ENCODE measurements around the gene RAPGEFL1.
"Not testable (repeated sequence)": the region's sequence is repeated elsewhere in the genome, so short reads cannot be mapped to it uniquely, and the experiment has no call there.

The RAPGEFL1 gene

GRCh38 chr17:40198576-40198975, 21.3 kb downstream of the RAPGEFL1 start:
- Histone ChIP-seq H3K4me2 (ENCODE audit: low read length) (no peak overlapping the region), H3K4me3 (ENCODE audit: low read length) (no peak overlapping the region), H2AK5ac (ENCODE audit: low read length) (no peak overlapping the region), H3K27ac (ENCODE audit: low read depth, low read length) (no peak overlapping the region), H3K36me3 (ENCODE audit: control insufficient read depth, insufficient read depth, low read length) (no peaks in the 10 kb centered on the region), H4K8ac (ENCODE audit: low read depth, low read length) (no peak overlapping the region), H3K18ac (ENCODE audit: low read length) (no peak overlapping the region), H3K23ac (ENCODE audit: low read length) (no peak overlapping the region), H3K56ac (ENCODE audit: low read length) (no peak overlapping the region), H3K9ac (ENCODE audit: low read length) (no peak overlapping the region), H3K4ac (ENCODE audit: low read depth, low read length) (no peak overlapping the region), H3K4me1 (ENCODE audit: control insufficient read depth, low read depth, low read length) (no peaks in the 10 kb centered on the region), H2BK5ac (ENCODE audit: low read length) (no peak overlapping the region), H3K79me2 (ENCODE audit: control insufficient read depth, insufficient read depth, low read length) (no peaks in the 10 kb centered on the region), H3K79me1 (ENCODE audit: low read length) (no peaks in the 10 kb centered on the region), H4K5ac (ENCODE audit: low read length) (no peak overlapping the region), H2BK120ac (ENCODE audit: low read depth, low read length) (no peak overlapping the region), H2BK15ac (replicated peaks; ENCODE audit: low read depth) (no peak overlapping the region), H3K27me3 (ENCODE audit: insufficient read depth, low read length, poor library complexity) (no peaks in the 10 kb centered on the region)
- DNase-seq: no peak
- no CpG with 5 or more reads among the region's 5 CpGs for WGBS (ENCODE audit: extremely low coverage, insufficient coverage, low lambda C conversion rate)

- no peak overlapping the region for H3K18ac ChIP-seq (ENCODE audit: low read length)
- H3K4me1 ChIP-seq (ENCODE audit: control insufficient read depth, low read depth, low read length): no peaks in the 10 kb centered on the region
- no CpG with 5 or more reads among the region's 4 CpGs for WGBS (ENCODE audit: extremely low coverage, insufficient coverage, low lambda C conversion rate)
- no peak overlapping the region for H3K56ac ChIP-seq (ENCODE audit: low read length)
- H3K4me2 ChIP-seq (ENCODE audit: low read length): no peak overlapping the region
- H2BK5ac ChIP-seq (ENCODE audit: low read length): no peak overlapping the region
- H3K27me3 ChIP-seq (ENCODE audit: insufficient read depth, low read length, poor library complexity): no peaks in the 10 kb centered on the region
- H3K27ac ChIP-seq (ENCODE audit: low read depth, low read length): no peak overlapping the region
- H2BK120ac ChIP-seq (ENCODE audit: low read depth, low read length): no peak overlapping the region
- H3K79me1 ChIP-seq (ENCODE audit: low read length): no peaks in the 10 kb centered on the region
- H3K36me3 ChIP-seq (ENCODE audit: control insufficient read depth, insufficient read depth, low read length): no peaks in the 10 kb centered on the region
- H2BK15ac ChIP-seq (replicated peaks; ENCODE audit: low read depth): no peak overlapping the region
- H3K4ac ChIP-seq (ENCODE audit: low read depth, low read length): no peak overlapping the region
- H3K4me3 ChIP-seq (ENCODE audit: low read length): no peak overlapping the region
- H4K8ac ChIP-seq (ENCODE audit: low read depth, low read length): no peak overlapping the region
- H2AK5ac ChIP-seq (ENCODE audit: low read length): no peak overlapping the region
- no peak overlapping the region for H3K9ac ChIP-seq (ENCODE audit: low read length)
- H3K23ac ChIP-seq (ENCODE audit: low read length): no peak overlapping the region
- no peak overlapping the region for H4K5ac ChIP-seq (ENCODE audit: low read length)
- no peaks in the 10 kb centered on the region for H3K79me2 ChIP-seq (ENCODE audit: control insufficient read depth, insufficient read depth, low read length)
- DNase-seq: no peak
Measured at GRCh38 chr17:40203131-40203530, 25.9 kb downstream of the RAPGEFL1 start.

- H3K9ac ChIP-seq (ENCODE audit: low read length); H3K4ac ChIP-seq (ENCODE audit: low read depth, low read length); H3K56ac ChIP-seq (ENCODE audit: low read length); H3K4me2 ChIP-seq (ENCODE audit: low read length); H3K18ac ChIP-seq (ENCODE audit: low read length); H3K36me3 ChIP-seq (ENCODE audit: control insufficient read depth, insufficient read depth, low read length); H2BK15ac ChIP-seq (replicated peaks; ENCODE audit: low read depth); H2BK5ac ChIP-seq (ENCODE audit: low read length); H3K79me1 ChIP-seq (ENCODE audit: low read length); H2BK120ac ChIP-seq (ENCODE audit: low read depth, low read length); H3K79me2 ChIP-seq (ENCODE audit: control insufficient read depth, insufficient read depth, low read length); H3K23ac ChIP-seq (ENCODE audit: low read length); H4K5ac ChIP-seq (ENCODE audit: low read length); H4K8ac ChIP-seq (ENCODE audit: low read depth, low read length); H3K4me1 ChIP-seq (ENCODE audit: control insufficient read depth, low read depth, low read length); H3K4me3 ChIP-seq (ENCODE audit: low read length); H3K27me3 ChIP-seq (ENCODE audit: insufficient read depth, low read length, poor library complexity); DNase-seq; H2AK5ac ChIP-seq (ENCODE audit: low read length); H3K27ac ChIP-seq (ENCODE audit: low read depth, low read length): not testable (repeated sequence)
- WGBS (ENCODE audit: extremely low coverage, insufficient coverage, low lambda C conversion rate): no CpG with 5 or more reads among the region's 8 CpGs
Measured at GRCh38 chr17:40206193-40206592, 28.9 kb downstream of the RAPGEFL1 start.

GRCh38 chr17:40209404-40210093, 32.3 kb downstream of the RAPGEFL1 start:
- Histone ChIP-seq H3K4me1 (ENCODE audit: control insufficient read depth, low read depth, low read length) (no peaks in the 10 kb centered on the region), H2AK5ac (ENCODE audit: low read length) (no peak overlapping the region), H4K8ac (ENCODE audit: low read depth, low read length) (no peak overlapping the region), H3K36me3 (ENCODE audit: control insufficient read depth, insufficient read depth, low read length) (no peaks in the 10 kb centered on the region), H4K5ac (ENCODE audit: low read length) (no peak overlapping the region), H3K9ac (ENCODE audit: low read length) (no peak overlapping the region), H3K4ac (ENCODE audit: low read depth, low read length) (no peak overlapping the region), H2BK120ac (ENCODE audit: low read depth, low read length) (no peak overlapping the region), H3K27me3 (ENCODE audit: insufficient read depth, low read length, poor library complexity) (no peaks in the 10 kb centered on the region), H2BK15ac (replicated peaks; ENCODE audit: low read depth) (no peak overlapping the region), H2BK5ac (ENCODE audit: low read length) (no peak overlapping the region), H3K56ac (ENCODE audit: low read length) (no peak overlapping the region), H3K4me3 (ENCODE audit: low read length) (no peak overlapping the region), H3K4me2 (ENCODE audit: low read length) (no peak overlapping the region), H3K23ac (ENCODE audit: low read length) (no peak overlapping the region), H3K18ac (ENCODE audit: low read length) (no peak overlapping the region), H3K79me1 (ENCODE audit: low read length) (no peaks in the 10 kb centered on the region), H3K27ac (ENCODE audit: low read depth, low read length) (no peak overlapping the region), H3K79me2 (ENCODE audit: control insufficient read depth, insufficient read depth, low read length) (no peaks in the 10 kb centered on the region)
- DNase-seq: no peak
- WGBS (ENCODE audit: extremely low coverage, insufficient coverage, low lambda C conversion rate): no CpG with 5 or more reads among the region's 2 CpGs

- not testable (repeated sequence) for H3K79me2 ChIP-seq (ENCODE audit: control insufficient read depth, insufficient read depth, low read length); H4K8ac ChIP-seq (ENCODE audit: low read depth, low read length); H3K56ac ChIP-seq (ENCODE audit: low read length); H3K27me3 ChIP-seq (ENCODE audit: insufficient read depth, low read length, poor library complexity); H3K4ac ChIP-seq (ENCODE audit: low read depth, low read length); H3K9ac ChIP-seq (ENCODE audit: low read length); H3K4me3 ChIP-seq (ENCODE audit: low read length); H3K36me3 ChIP-seq (ENCODE audit: control insufficient read depth, insufficient read depth, low read length); H3K4me1 ChIP-seq (ENCODE audit: control insufficient read depth, low read depth, low read length); H3K23ac ChIP-seq (ENCODE audit: low read length); H3K79me1 ChIP-seq (ENCODE audit: low read length); H4K5ac ChIP-seq (ENCODE audit: low read length); H2BK15ac ChIP-seq (replicated peaks; ENCODE audit: low read depth); H2AK5ac ChIP-seq (ENCODE audit: low read length); H3K27ac ChIP-seq (ENCODE audit: low read depth, low read length); H2BK120ac ChIP-seq (ENCODE audit: low read depth, low read length); H3K18ac ChIP-seq (ENCODE audit: low read length); DNase-seq; H3K4me2 ChIP-seq (ENCODE audit: low read length); H2BK5ac ChIP-seq (ENCODE audit: low read length)
- no CpG with 5 or more reads among the region's 6 CpGs for WGBS (ENCODE audit: extremely low coverage, insufficient coverage, low lambda C conversion rate)
Measured at GRCh38 chr17:40213914-40214313, 36.6 kb downstream of the RAPGEFL1 start.

Measured in mesendoderm (in vitro differentiated cells).